NT2/D1 (cell line): Measurements from ENCODE around the gene CTIF.

Experiments
- DNase-seq: peaks from one replicate; pipeline ENCODE4 v3.0.0-alpha.2; 2011; ENCODE audit warnings: low read depth, low spot score
- H3K27me3 ChIP-seq: 2 replicates; pipeline ENCODE4 v1.6.0; 2011; ENCODE audit warnings: mild to moderate bottlenecking; ENCODE audit not compliant: insufficient read length, insufficient read depth
- H3K36me3 ChIP-seq: 2 replicates; pipeline ENCODE4 v1.6.1; 2011; ENCODE audit warnings: mild to moderate bottlenecking, low read length, mixed read lengths; ENCODE audit not compliant: insufficient read depth, insufficient read length
- H3K4me1 ChIP-seq: 2 replicates; pipeline ENCODE4 v1.5.1; 2011; ENCODE audit not compliant: insufficient read depth, insufficient read length
- H3K4me3 ChIP-seq: 2 replicates; pipeline ENCODE4 v1.5.1; 2011; ENCODE audit warnings: low read depth; ENCODE audit not compliant: insufficient read length
- H3K9ac ChIP-seq: 2 replicates; pipeline ENCODE4 v1.6.0; 2011; ENCODE audit warnings: low read depth; ENCODE audit not compliant: insufficient read length
- H3K9me3 ChIP-seq: 2 replicates; pipeline ENCODE4 v1.5.1; 2011; ENCODE audit warnings: mild to moderate bottlenecking, low read length; ENCODE audit not compliant: insufficient read depth
- SUZ12 ChIP-seq: IDR thresholded peaks from 2 replicates; pipeline ENCODE4 v1.6.1; 2011; ENCODE audit not compliant: insufficient read length, insufficient read depth; ENCODE audit errors: extremely low read depth
- YY1 ChIP-seq: IDR thresholded peaks from 2 replicates; pipeline ENCODE4 v1.6.1; 2011; ENCODE audit not compliant: insufficient read length, insufficient read depth
- ZNF274 ChIP-seq: IDR thresholded peaks from 2 replicates; pipeline ENCODE4 v1.6.1; 2011; ENCODE audit warnings: mild to moderate bottlenecking, low read depth, low read length

Gene CTIF

GRCh38 chr18:48818329-48819254, 279.8 kb downstream of the CTIF start:
- Histone ChIP-seq H3K9me3 (no peaks in the 10 kb centered on the region), H3K4me3 (no peak overlapping the region), H3K9ac (no peak overlapping the region), H3K36me3 (peaks cover 34% of the 10 kb centered on the region), H3K4me1 (no peaks in the 10 kb centered on the region), H3K27me3 (no peaks in the 10 kb centered on the region)
- no peak for TF ChIP-seq SUZ12
- TF ChIP-seq ZNF274, result no peak
- no peak for TF ChIP-seq YY1
- no peak for DNase-seq

DNA sequence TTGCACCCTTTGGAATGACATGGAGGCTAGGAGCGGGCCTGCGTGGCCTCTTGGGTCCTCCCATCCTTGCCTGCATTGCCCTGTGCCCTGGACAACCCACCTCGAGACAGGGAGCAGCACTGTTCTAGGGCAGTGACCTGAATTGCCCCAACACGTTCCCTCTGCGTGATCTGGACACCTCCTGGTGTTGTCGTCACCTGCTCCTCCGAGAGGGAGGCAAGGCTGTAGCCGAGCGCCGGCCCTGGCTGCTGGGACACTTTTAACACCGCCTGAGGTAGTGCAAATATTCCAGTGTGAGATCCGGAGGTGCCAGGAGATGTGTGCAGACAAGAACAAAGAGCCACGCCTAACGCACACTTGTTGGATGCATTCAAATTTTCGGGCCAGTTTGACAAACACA, 280.4 kb downstream of the CTIF start:
- no peaks in the 10 kb centered on the region for H3K9me3 ChIP-seq
- peaks cover 34% of the 10 kb centered on the region for H3K36me3 ChIP-seq
- H3K4me3 ChIP-seq, result no peak overlapping the region
- no peak for TF ChIP-seq ZNF274
- no peak for TF ChIP-seq SUZ12
- TF ChIP-seq YY1, result no peak
- no peaks in the 10 kb centered on the region for H3K27me3 ChIP-seq
- no peak for DNase-seq
- no peak overlapping the region for H3K9ac ChIP-seq
- no peaks in the 10 kb centered on the region for H3K4me1 ChIP-seq

GRCh38 chr18:48819781-48820482, 281.1 kb downstream of the CTIF start:
- H3K9ac ChIP-seq, result no peak overlapping the region
- H3K36me3 ChIP-seq, result peaks cover 34% of the 10 kb centered on the region
- H3K9me3 ChIP-seq, result no peaks in the 10 kb centered on the region
- TF ChIP-seq SUZ12 (no peak), ZNF274 (no peak), YY1 (no peak)
- H3K4me1 ChIP-seq, result no peaks in the 10 kb centered on the region
- no peak for DNase-seq
- no peak overlapping the region for H3K4me3 ChIP-seq
- H3K27me3 ChIP-seq, result no peaks in the 10 kb centered on the region

DNA sequence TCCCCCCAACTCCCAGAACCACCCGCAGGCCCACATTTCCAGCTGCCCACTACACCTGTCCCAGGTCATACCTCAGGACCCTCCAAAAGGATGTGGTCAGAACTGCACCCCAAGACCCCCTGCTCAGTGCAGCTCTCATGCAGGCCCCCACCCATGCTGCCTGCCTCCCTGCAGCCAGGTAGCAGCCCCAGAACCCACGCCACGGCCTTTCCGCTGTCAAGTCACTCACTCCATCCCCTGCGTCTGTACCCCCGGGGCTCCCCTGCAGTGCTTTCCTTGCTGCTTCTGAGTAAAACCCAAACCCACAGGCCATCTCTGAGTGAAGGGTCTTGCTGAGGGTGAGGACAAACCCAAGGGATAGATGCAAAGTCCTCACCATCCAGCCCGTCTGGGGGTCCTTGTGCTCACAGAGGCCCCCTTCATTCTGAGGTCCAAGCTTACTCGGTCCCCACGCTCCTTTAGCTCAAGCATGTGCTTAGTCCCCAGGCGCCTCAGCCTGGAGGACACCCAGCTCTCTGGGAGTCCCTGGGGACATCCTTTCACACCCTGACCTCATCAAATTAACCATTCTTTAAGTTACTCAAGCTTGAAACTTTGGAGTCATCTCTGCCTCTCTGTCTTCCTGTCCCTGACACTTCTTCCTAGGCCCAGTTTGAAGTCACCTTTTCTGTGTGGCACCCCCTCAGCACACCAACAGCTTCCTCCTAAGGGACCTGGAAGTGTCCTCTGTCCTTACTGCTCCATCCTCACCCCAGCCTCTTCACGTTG, 281.8 kb downstream of the CTIF start:
- DNase-seq, result no peak
- H3K27me3 ChIP-seq, result no peaks in the 10 kb centered on the region
- TF ChIP-seq SUZ12, result no peak
- no peak for TF ChIP-seq ZNF274
- no peak for TF ChIP-seq YY1
- no peaks in the 10 kb centered on the region for H3K9me3 ChIP-seq
- H3K4me3 ChIP-seq, result no peak overlapping the region
- no peak overlapping the region for H3K9ac ChIP-seq
- H3K36me3 ChIP-seq, result peaks cover 34% of the 10 kb centered on the region
- H3K4me1 ChIP-seq, result peaks cover 3% of the 10 kb centered on the region

GRCh38 chr18:48821251-48821590, 282.4 kb downstream of the CTIF start:
- no peaks in the 10 kb centered on the region for H3K9me3 ChIP-seq
- TF ChIP-seq SUZ12, result no peak
- peaks cover 31% of the 10 kb centered on the region for H3K36me3 ChIP-seq
- DNase-seq, result no peak
- peaks cover 5% of the 10 kb centered on the region for H3K4me1 ChIP-seq
- H3K9ac ChIP-seq, result no peak overlapping the region
- no peaks in the 10 kb centered on the region for H3K27me3 ChIP-seq
- H3K4me3 ChIP-seq, result no peak overlapping the region

GRCh38 chr18:48821845-48822244, 283.0 kb downstream of the CTIF start:
- no peak for DNase-seq
- H3K9ac ChIP-seq, result no peak overlapping the region
- peaks cover 5% of the 10 kb centered on the region for H3K4me1 ChIP-seq
- no peaks in the 10 kb centered on the region for H3K9me3 ChIP-seq
- TF ChIP-seq ZNF274 (no peak), YY1 (no peak), SUZ12 (no peak)
- H3K27me3 ChIP-seq, result no peaks in the 10 kb centered on the region
- no peak overlapping the region for H3K4me3 ChIP-seq
- peaks cover 30% of the 10 kb centered on the region for H3K36me3 ChIP-seq
